Measurements from ENCODE around the gene DENND5A. TPM values are rescaled to one million over a fixed set of nuclear protein-coding genes. Genes with fewer than 3 reads are reported as not detected.
A peak's percentile ranks its signal among the peaks of the same experiment; 100 is the strongest.
"Not testable (repeated sequence)": the region's sequence is repeated elsewhere in the genome, so short reads cannot be mapped to it uniquely, and the experiment has no call there.

DENND5A gene
- total RNA-seq, 8 experiments from 2014 or later, result 52.7 to 107 (median 78.1) TPM

DNA sequence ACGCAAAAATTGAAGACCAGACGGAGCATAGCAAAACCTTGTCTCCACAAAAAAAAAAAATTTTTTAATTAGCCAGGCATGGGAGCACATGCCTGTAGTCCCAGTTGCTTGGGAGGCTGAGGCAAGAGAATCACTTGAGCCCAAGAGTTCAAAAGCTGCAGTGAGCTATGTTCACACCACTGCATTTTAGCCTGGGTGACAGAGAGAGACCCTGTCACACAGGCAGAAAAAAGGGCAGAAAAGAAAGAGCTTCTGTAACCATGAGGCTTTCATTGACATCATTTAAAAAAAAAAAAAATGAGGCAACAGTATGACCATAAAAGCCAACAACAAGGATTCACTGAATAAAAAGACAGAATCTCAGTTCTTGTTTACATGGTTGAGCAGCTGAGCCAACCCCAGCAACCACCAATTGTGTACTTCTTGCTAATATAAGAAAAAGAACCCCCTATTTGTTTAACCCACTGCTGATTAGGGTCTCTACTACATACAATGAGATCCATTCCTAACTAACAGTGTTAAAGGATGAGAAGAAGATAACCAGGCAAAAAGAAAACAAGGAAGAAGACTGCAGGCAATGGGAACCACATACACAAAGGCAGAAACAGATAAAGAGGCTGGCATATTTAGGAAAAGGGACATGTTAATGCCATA is 87.6 kb downstream of the DENND5A start:
- peak in 1 of 8 experiments; percentile 91 for ATAC-seq (replicated peaks in 6 of 8)
- Histone ChIP-seq H3K4me1 (replicated peaks in 1 of 2) (no peaks in the 10 kb centered on the region), H3K27ac (no peak overlapping the region), H3K4me3 (no peak overlapping the region)
- WGBS, 10 experiments, result 76 to 100% (median 98%) methylated on average over 2 of the region's 2 CpGs
- in situ Hi-C loops (cut with MboI; ENCODE audit: low pct_unique_long_range_greater_than_20kb in 2 of 9, low sequenced_read_pairs in 9 of 9, unreplicated experiment in 9 of 9), result no loop called here

DNA sequence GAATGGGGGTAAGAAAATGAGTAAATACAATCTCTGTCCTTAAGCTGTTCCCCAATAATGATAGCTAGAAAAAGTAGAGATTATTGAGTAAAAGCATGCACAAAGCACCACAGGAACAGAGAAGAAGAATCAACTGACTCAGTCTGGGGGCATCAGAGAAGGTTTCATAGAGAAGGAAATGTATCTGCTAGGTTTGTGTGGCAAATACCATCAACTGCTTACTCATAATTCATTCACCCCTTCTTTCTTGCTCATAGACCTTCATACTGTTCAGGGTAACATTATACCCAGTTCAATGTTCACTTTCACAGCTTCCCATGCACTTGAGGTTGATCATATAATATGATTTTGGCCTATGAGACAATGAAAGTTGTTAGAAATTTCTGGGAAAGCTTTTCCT is 88.6 kb downstream of the DENND5A start:
- Histone ChIP-seq H3K27ac (no peak overlapping the region), H3K4me3 (no peak overlapping the region), H3K4me1 (replicated peaks in 1 of 2) (no peaks in the 10 kb centered on the region)
- ATAC-seq (replicated peaks in 6 of 8), result no peak
- in situ Hi-C loops (cut with MboI; ENCODE audit: low pct_unique_long_range_greater_than_20kb in 2 of 9, low sequenced_read_pairs in 9 of 9, unreplicated experiment in 9 of 9), result no loop called here

DNA sequence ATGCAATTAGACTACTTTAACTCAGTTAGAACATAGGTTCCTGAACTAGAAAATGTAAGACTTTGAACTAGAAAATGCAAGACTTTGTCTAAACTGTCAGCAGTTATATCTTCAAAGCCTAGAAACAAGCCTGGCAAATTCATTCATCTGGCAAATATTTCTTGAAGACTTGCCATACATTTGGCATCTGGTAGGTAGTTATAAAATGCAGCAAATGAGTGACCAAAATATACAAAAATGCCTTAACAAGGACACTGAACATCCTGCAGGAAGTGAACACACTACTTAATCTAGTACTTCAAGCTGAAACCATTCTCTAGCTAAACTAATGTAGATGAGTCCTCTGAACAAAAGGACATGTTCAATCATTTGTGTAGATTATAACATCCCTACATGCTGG is 89.0 kb downstream of the DENND5A start:
- in situ Hi-C loops (cut with MboI; ENCODE audit: low pct_unique_long_range_greater_than_20kb in 2 of 9, low sequenced_read_pairs in 9 of 9, unreplicated experiment in 9 of 9), result no loop called here
- no peak for ATAC-seq (replicated peaks in 6 of 8)
- no peak overlapping the region for H3K27ac ChIP-seq

DNA sequence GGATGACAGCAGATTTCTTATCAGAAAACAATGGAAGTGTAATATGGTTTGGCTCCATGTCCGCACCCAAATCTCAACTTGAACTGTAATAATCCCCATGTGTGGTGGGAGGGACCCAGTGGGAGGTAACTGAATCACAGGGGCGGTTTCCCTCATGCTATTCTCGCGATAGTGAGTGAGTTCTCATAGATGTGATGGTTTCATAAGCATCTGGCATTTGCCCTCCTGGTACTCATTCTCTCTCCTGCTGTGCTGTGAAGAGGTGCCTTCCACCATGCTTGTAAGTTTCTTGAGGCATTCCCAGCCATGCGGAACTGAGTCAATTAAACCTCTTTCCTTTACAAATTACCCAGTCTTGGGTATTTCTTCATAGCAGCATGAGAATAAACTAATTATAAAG is 92.8 kb downstream of the DENND5A start:
- in situ Hi-C loops (cut with MboI; ENCODE audit: low pct_unique_long_range_greater_than_20kb in 2 of 9, low sequenced_read_pairs in 9 of 9, unreplicated experiment in 9 of 9), result no loop called here
- no peak overlapping the region for H3K27ac ChIP-seq
- H3K4me3 ChIP-seq, result no peak overlapping the region
- peak in 1 of 8 experiments; percentile 51 for ATAC-seq (replicated peaks in 6 of 8)
- no peaks in the 10 kb centered on the region for H3K4me1 ChIP-seq (replicated peaks in 1 of 2)
- WGBS, 10 experiments, result 69 to 100% (median 100%) methylated on average over 1 to 5 of the region's 5 CpGs

More for the DNA sequence above, 89.0 kb downstream of the DENND5A start:
- Histone ChIP-seq H3K4me1 (replicated peaks in 1 of 2) (no peaks in the 10 kb centered on the region), H3K4me3 (no peak overlapping the region)

DNA sequence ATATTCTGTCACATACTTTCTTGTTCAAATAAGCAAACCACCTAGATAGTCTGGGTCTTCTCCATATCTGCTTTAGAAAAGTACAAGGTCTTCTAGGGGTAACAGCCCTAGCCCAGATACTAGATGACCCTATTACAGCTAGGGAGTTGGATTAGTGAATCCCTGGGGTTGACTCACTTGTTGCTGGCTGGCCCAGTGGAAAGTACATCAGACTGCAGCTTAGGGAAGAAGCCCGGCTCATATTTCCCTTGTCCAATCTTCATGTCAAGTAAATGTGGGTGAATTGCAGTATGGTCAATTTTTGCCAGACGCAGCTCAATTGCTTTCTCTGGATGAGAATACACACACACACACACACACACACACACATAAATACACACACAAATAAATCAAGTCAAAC is 94.7 kb downstream of the DENND5A start:
- Histone ChIP-seq H3K27ac (no peak overlapping the region), H3K4me1 (replicated peaks in 1 of 2) (no peaks in the 10 kb centered on the region), H3K4me3 (no peak overlapping the region)
- ATAC-seq (replicated peaks in 6 of 8), result peak in 1 of 8 experiments; percentile 65
- in situ Hi-C loops (cut with MboI; ENCODE audit: low pct_unique_long_range_greater_than_20kb in 2 of 9, low sequenced_read_pairs in 9 of 9, unreplicated experiment in 9 of 9), result no loop called here
- WGBS, 10 experiments, result 15 to 100% (median 88%) methylated on average over 1 to 2 of the region's 2 CpGs; no CpG with 5 or more reads in 4 of the 10 experiments

DNA sequence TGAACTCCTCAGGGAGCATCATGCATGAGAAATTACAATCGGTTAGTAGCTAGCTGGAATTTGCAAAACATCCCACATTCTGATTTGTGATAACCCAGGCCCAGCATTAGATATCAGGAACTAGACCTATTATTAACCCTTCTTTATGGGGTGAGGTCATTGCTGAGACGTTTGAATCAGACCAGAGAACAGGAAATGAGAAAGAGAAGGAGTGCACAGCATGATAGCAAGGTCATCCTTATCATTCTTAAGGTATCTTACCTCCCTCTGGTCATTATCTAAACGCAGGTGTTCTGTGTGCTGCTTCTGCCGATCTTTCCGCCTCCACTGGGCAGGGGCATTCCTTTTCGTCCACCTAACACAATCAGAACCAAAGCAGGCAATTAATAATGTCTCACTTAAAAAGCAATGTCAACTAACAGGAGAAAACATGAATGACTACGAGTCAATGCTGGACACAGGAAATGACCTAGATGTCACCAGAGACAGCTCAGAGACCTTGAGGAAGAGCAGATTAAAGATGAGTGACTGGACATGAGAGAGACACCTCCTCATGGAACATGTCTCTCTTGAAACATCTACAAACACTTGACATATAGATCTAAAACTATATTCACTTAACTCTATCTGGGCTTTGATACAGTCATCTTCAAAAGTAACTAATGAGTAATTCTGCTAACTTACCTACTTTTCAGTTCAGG is 95.4 kb downstream of the DENND5A start:
- Histone ChIP-seq H3K4me3 (no peak overlapping the region), H3K27ac (no peak overlapping the region), H3K4me1 (replicated peaks in 1 of 2) (no peaks in the 10 kb centered on the region)
- WGBS, 10 experiments, result 27 to 100% (median 69%) methylated on average over 2 to 6 of the region's 7 CpGs; no CpG with 5 or more reads in 1 of the 10 experiments
- ATAC-seq (replicated peaks in 6 of 8), result no peak
- in situ Hi-C loops (cut with MboI; ENCODE audit: low pct_unique_long_range_greater_than_20kb in 2 of 9, low sequenced_read_pairs in 9 of 9, unreplicated experiment in 9 of 9), result no loop called here

DNA sequence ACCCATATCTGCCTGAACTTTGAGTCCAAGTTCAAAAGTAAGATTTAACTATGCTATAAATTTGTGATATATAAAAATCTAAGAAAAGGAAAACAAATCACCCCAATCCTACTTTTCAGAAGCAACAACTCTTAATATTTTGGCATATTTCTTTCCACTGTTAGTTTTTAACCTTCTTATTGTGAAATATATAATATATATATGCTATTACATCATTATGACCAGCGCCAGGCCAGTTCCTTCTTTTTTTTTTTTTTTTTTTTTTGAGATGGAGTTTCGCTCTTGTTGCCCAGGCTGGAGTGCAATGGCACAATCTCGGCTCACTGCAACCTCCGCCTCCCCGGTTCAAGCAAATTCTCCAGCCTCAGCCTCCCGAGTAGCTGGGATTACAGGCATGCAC is 103.2 kb downstream of the DENND5A start:
- 82 to 100% (median 96%) methylated on average over 1 to 6 of the region's 6 CpGs; no CpG with 5 or more reads in 1 of the 10 experiments for WGBS, 10 experiments
- H3K27ac ChIP-seq; H3K4me3 ChIP-seq; ATAC-seq (replicated peaks in 6 of 8); in situ Hi-C loops (cut with MboI; ENCODE audit: low pct_unique_long_range_greater_than_20kb in 2 of 9, low sequenced_read_pairs in 9 of 9, unreplicated experiment in 9 of 9); H3K4me1 ChIP-seq (replicated peaks in 1 of 2): not testable (repeated sequence)

DNA sequence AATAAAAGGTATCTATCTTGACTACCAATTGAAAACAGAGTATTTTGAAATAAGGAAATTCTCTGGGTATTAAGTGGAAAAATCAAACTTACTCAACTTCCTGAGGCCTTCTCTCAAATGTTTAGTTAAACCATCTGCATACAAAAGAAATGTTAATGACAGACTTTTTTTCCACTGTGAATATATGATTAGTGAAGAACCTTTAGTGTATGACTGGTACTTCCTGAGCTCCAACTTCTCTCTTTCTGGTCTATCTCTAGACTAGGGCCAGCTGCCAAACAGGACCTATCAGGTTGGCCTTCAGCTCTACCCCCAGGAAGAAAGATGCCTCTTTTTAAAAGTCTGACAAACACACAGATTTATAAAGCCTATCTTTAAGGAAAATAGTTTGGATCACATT is 105.0 kb downstream of the DENND5A start:
- in situ Hi-C loops (cut with MboI; ENCODE audit: low pct_unique_long_range_greater_than_20kb in 2 of 9, low sequenced_read_pairs in 9 of 9, unreplicated experiment in 9 of 9), result no loop called here
- Histone ChIP-seq H3K4me1 (replicated peaks in 1 of 2) (no peaks in the 10 kb centered on the region), H3K4me3 (no peak overlapping the region), H3K27ac (no peak overlapping the region)
- ATAC-seq (replicated peaks in 6 of 8), result peak in 3 of 8 experiments; percentile 33 to 51 (median 38)

DNA sequence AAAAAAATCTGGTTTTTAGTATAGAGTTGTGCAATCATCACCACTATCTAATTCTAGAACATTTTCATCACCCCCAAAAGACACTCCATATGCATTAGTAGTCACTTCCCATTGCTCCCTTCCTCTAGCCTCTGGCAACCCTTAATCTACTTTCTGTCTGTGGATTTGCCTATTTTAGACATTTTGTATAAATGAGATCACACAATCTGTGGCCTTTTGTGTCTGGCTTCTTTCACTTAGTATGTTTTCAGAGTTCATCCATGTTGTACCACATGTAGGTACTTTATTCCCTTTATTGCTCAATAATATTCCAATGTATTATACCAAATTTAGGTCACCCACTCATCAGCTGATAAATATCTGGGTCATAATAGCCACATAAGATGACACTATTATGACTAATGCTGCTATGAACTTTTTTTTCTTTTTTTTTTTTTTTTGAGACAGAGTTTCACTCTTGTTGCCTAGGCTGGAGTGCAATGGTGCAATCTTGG is 106.2 kb downstream of the DENND5A start:
- Histone ChIP-seq H3K4me1 (replicated peaks in 1 of 2) (no peaks in the 10 kb centered on the region), H3K4me3 (no peak overlapping the region), H3K27ac (no peak overlapping the region)
- in situ Hi-C loops (cut with MboI; ENCODE audit: low pct_unique_long_range_greater_than_20kb in 2 of 9, low sequenced_read_pairs in 9 of 9, unreplicated experiment in 9 of 9), result no loop called here
- peak in 2 of 8 experiments; percentile 25 to 46 for ATAC-seq (replicated peaks in 6 of 8)

DNA sequence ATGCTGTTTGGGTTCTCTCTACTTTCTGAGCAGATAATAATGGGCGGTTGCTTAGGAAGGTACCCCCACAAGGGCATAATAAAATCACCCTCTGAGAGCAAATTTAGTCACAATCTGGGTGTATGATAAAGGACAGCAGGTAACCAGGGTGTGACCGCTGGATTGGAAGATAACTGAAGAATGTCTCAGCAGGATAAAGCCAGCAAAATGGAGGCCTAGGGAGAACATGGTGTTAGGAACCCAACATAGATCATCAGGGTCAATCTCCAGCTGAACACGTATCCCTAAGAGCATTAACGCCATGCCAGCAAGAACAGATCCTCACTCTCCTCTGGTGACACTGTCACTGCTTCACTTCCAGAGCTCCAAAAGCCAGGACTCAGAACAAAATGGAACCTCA is 109.2 kb downstream of the DENND5A start:
- Histone ChIP-seq H3K27ac (no peak overlapping the region), H3K4me1 (replicated peaks in 1 of 2) (no peaks in the 10 kb centered on the region), H3K4me3 (no peak overlapping the region)
- no peak for ATAC-seq (replicated peaks in 6 of 8)
- in situ Hi-C loops (cut with MboI; ENCODE audit: low pct_unique_long_range_greater_than_20kb in 2 of 9, low sequenced_read_pairs in 9 of 9, unreplicated experiment in 9 of 9), result no loop called here
- WGBS, 10 experiments, result 88 to 100% (median 97%) methylated on average over 1 to 4 of the region's 4 CpGs; no CpG with 5 or more reads in 2 of the 10 experiments

DNA sequence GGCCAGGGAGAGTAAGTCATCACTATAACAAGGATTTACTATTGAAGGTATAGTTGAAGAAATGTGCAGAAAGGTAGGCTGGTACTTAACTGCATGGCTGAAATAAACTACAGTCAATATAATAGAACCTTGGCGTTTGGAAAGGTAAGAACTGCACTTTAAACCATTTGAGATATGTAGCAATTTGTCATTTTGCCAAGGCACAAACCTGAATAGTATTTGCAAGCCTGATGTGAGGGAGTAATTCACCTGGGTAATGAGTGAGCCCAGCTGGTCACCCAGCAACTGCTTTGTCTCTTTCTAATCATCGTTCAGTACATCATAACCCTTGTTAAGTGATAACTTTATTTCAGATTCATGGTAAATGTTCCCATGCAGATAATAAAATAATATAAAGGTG is 111.5 kb downstream of the DENND5A start:
- ATAC-seq (replicated peaks in 6 of 8), result no peak
- Histone ChIP-seq H3K4me3 (no peak overlapping the region), H3K4me1 (replicated peaks in 1 of 2) (no peaks in the 10 kb centered on the region), H3K27ac (no peak overlapping the region)
- in situ Hi-C loops (cut with MboI; ENCODE audit: low pct_unique_long_range_greater_than_20kb in 2 of 9, low sequenced_read_pairs in 9 of 9, unreplicated experiment in 9 of 9), result no loop called here
- 72 to 100% (median 100%) methylated on average over 1 to 2 of the region's 2 CpGs; no CpG with 5 or more reads in 1 of the 10 experiments for WGBS, 10 experiments

DNA sequence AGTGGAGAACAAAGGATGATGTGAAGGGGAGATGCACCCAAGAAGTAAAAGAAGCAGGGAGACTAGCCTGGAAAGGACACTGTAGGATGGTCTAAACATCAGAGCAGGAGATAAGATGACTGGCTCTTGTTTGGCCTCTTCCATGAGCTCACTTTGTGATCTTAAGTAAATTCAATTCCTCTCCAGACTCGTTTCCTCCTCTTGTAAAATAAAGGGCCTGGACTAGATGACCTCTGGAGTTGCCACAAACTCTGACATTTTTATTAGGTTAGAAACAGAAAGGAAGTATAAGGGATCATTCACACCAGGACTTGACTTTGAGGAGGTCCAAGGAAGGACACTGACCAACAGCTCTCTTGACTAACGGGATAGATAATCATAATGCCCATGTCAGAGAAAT is 113.5 kb downstream of the DENND5A start:
- ATAC-seq (replicated peaks in 6 of 8), result no peak
- 55 to 100% (median 90%) methylated on average over 1 to 2 of the region's 2 CpGs; no CpG with 5 or more reads in 3 of the 10 experiments for WGBS, 10 experiments
- Histone ChIP-seq H3K4me3 (no peak overlapping the region), H3K4me1 (replicated peaks in 1 of 2) (no peaks in the 10 kb centered on the region), H3K27ac (no peak overlapping the region)
- in situ Hi-C loops (cut with MboI; ENCODE audit: low pct_unique_long_range_greater_than_20kb in 2 of 9, low sequenced_read_pairs in 9 of 9, unreplicated experiment in 9 of 9), result no loop called here

DNA sequence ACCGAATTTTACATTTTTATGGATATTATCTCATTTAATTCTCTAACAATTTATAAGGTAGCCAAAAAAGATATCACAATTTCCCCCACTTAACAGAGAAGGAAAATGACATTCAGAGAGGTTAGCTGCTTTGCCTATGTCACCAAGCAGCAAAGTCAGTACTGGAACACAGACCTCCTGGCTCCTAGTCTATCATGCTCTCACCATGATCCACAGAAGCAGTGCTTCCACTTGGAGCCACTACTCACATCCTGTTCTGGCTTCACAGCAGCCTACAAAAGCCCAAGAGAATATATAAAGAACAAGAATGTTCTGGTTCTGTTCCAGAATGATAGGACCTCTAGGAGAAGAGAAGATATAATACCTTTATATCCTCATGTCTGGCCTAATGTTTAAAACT is 114.2 kb downstream of the DENND5A start:
- ATAC-seq (replicated peaks in 6 of 8), result no peak
- in situ Hi-C loops (cut with MboI; ENCODE audit: low pct_unique_long_range_greater_than_20kb in 2 of 9, low sequenced_read_pairs in 9 of 9, unreplicated experiment in 9 of 9), result no loop called here

DNA sequence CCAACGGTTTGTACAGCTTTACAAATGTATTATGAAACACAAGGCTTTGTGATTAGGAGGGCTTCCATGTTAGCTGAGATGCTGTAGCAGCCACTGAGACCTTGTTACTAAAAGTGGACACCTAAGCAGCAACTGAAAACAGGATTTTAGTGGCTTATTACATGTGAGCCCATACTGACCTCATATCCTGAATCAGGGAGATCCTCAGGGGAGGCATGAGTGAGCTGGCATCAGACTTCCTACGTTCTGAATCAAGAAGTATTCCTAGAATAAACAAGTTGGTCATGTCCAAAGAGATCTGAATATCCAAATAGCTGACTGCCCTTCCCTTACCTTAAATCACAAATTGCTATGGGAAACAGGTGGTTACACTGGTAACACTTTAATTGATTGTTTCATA is 114.6 kb downstream of the DENND5A start:
- 20 to 100% (median 84%) methylated on average over 1 to 2 of the region's 2 CpGs; no CpG with 5 or more reads in 2 of the 10 experiments for WGBS, 10 experiments
- in situ Hi-C loops (cut with MboI; ENCODE audit: low pct_unique_long_range_greater_than_20kb in 2 of 9, low sequenced_read_pairs in 9 of 9, unreplicated experiment in 9 of 9), result no loop called here
- H3K27ac ChIP-seq, result no peak overlapping the region
- ATAC-seq (replicated peaks in 6 of 8), result no peak
- no peaks in the 10 kb centered on the region for H3K4me1 ChIP-seq (replicated peaks in 1 of 2)
- H3K4me3 ChIP-seq, result no peak overlapping the region

More for the DNA sequence above, 114.2 kb downstream of the DENND5A start:
- no peaks in the 10 kb centered on the region for H3K4me1 ChIP-seq (replicated peaks in 1 of 2)
- H3K4me3 ChIP-seq, result no peak overlapping the region
- H3K27ac ChIP-seq, result no peak overlapping the region
- 67 to 100% (median 79%) methylated on average over 1 of the region's 1 CpG; no CpG with 5 or more reads in 4 of the 10 experiments for WGBS, 10 experiments

Measured in motor neuron (in vitro differentiated cells).